IMR-90 (cell line): ENCODE measurements around the gene SLCO3A1. TPM values are rescaled to one million over a fixed set of nuclear protein-coding genes. Genes with fewer than 3 reads are reported as not detected.

ENCODE experiments used
- ATAC-seq: fragments of 200-7000 bp; cut with Tn5 transposase; 2 replicates; pipeline ENCODE4 v1.9.1; 2020; ENCODE audit warnings: low read depth, mild to moderate bottlenecking, moderate library complexity
- BruUV-seq: library from RNA; stranded (reverse); fragments of 400-500 nt; replicated peaks from 2 replicates; lab custom pipeline; 2021; lab: Mats Ljungman, UMichigan
- CTCF ChIA-PET: fragments of 300-600 bp; formaldehyde crosslinking; extraction: SDS; loops from one replicate; lab custom pipeline; 2021; ENCODE audit warnings: antibody characterized with exemption; lab: Yijun Ruan, JAX
- POLR2A ChIA-PET: fragments of 300-600 bp; sonication (Branson Sonifier 250); formaldehyde crosslinking; loops from one replicate; lab custom pipeline; 2022; ENCODE audit warnings: antibody characterized with exemption; ENCODE audit not compliant: unreplicated experiment; lab: Charles Lee
- DNase-seq: peaks from one replicate; pipeline ENCODE4 v3.0.0; 2013
- H2AFZ ChIP-seq: replicated peaks from 2 replicates; pipeline ENCODE3; 2013; ENCODE audit warnings: low read length, mild to moderate bottlenecking; ENCODE audit not compliant: poor library complexity
- H2AK5ac ChIP-seq: 2 replicates; pipeline ENCODE4 v1.6.1; 2013; ENCODE audit warnings: low read depth, low read length, inconsistent platforms
- H2AK9ac ChIP-seq: replicated peaks from 2 replicates; pipeline ENCODE3; 2013; ENCODE audit warnings: mild to moderate bottlenecking, low read depth, low read length, moderate library complexity; ENCODE audit not compliant: poor library complexity
- H2BK120ac ChIP-seq: 2 replicates; pipeline ENCODE4 v1.6.1; 2013; ENCODE audit warnings: low read depth, low read length, inconsistent platforms
- H2BK15ac ChIP-seq: 3 replicates; pipeline ENCODE4 v1.6.1; 2013; ENCODE audit warnings: low read depth, low read length, inconsistent platforms
- H2BK20ac ChIP-seq: 2 replicates; pipeline ENCODE4 v1.6.1; 2013; ENCODE audit warnings: low read depth, mild to moderate bottlenecking, inconsistent platforms, low read length, moderate library complexity
- H2BK5ac ChIP-seq: 2 replicates; pipeline ENCODE4 v1.6.1; 2013; ENCODE audit warnings: mild to moderate bottlenecking, low read depth, low read length, inconsistent platforms; ENCODE audit not compliant: poor library complexity, severe bottlenecking
- H3K14ac ChIP-seq: replicated peaks from 2 replicates; pipeline ENCODE4 v1.6.1; 2013; ENCODE audit warnings: low read depth, low read length, inconsistent platforms
- H3K18ac ChIP-seq: 2 replicates; pipeline ENCODE4 v1.6.1; 2013; ENCODE audit warnings: low read depth, low read length, control low read depth
- H3K23ac ChIP-seq: 2 replicates; pipeline ENCODE4 v1.6.1; 2013; ENCODE audit warnings: low read depth, low read length, inconsistent platforms
- H3K27ac ChIP-seq: 2 replicates; pipeline ENCODE4 v1.5.1; 2013; ENCODE audit warnings: mild to moderate bottlenecking, control low read depth, low read length; ENCODE audit not compliant: insufficient read depth
- H3K27me3 ChIP-seq: 2 replicates; pipeline ENCODE4 v1.6.1; 2013; ENCODE audit warnings: low read length; ENCODE audit not compliant: control insufficient read depth, insufficient read depth
- H3K36me3 ChIP-seq: 2 replicates; pipeline ENCODE4 v1.6.1; 2013; ENCODE audit warnings: low read length, mixed read lengths; ENCODE audit not compliant: control insufficient read depth, insufficient read depth
- H3K4ac ChIP-seq: 2 replicates; pipeline ENCODE4 v1.6.1; 2013; ENCODE audit warnings: low read depth, low read length, inconsistent platforms
- H3K4me1 ChIP-seq: 2 replicates; pipeline ENCODE4 v1.6.1; 2013; ENCODE audit warnings: low read length, mixed read lengths; ENCODE audit not compliant: control insufficient read depth, insufficient read depth
- H3K4me2 ChIP-seq: 2 replicates; pipeline ENCODE4 v1.6.1; 2013; ENCODE audit warnings: low read depth, mild to moderate bottlenecking, control low read depth, low read length, moderate library complexity
- H3K4me3 ChIP-seq: 2 replicates; pipeline ENCODE4 v1.5.1; 2013; ENCODE audit warnings: low read depth, mild to moderate bottlenecking, control low read depth, low read length, moderate library complexity; ENCODE audit not compliant: insufficient read depth
- H3K56ac ChIP-seq: 2 replicates; pipeline ENCODE4 v1.6.1; 2013; ENCODE audit warnings: low read length, inconsistent platforms; ENCODE audit not compliant: insufficient read depth; ENCODE audit errors: extremely low read depth
- H3K79me1 ChIP-seq, 2 experiments: 2 replicates each; pipeline ENCODE4 v1.6.1; 2013; ENCODE audit warnings: low read length in 2 of 2, inconsistent platforms in 1 of 2, low read depth in 1 of 2
- H3K9ac ChIP-seq: 2 replicates; pipeline ENCODE4 v1.6.1; 2013; ENCODE audit warnings: low read depth, low read length, control low read depth
- H3K9me1 ChIP-seq: 2 replicates; pipeline ENCODE4 v1.6.1; 2013; ENCODE audit warnings: low read length, inconsistent platforms; ENCODE audit not compliant: insufficient read depth
- H3K9me3 ChIP-seq: 2 replicates; pipeline ENCODE4 v1.6.1; 2013; ENCODE audit warnings: low read length; ENCODE audit not compliant: control insufficient read depth, insufficient read depth
- H4K20me1 ChIP-seq: 2 replicates; pipeline ENCODE4 v1.6.1; 2013; ENCODE audit warnings: low read length, inconsistent platforms; ENCODE audit not compliant: insufficient read depth
- H4K5ac ChIP-seq: 2 replicates; pipeline ENCODE4 v1.6.1; 2013; ENCODE audit warnings: mild to moderate bottlenecking, low read depth, low read length, control low read depth
- H4K8ac ChIP-seq, 2 experiments: 2 replicates each; pipeline ENCODE4 v1.6.1; 2013; ENCODE audit warnings: low read depth in 2 of 2, low read length in 2 of 2, control low read depth in 1 of 2, inconsistent platforms in 1 of 2
- H4K91ac ChIP-seq: 2 replicates; pipeline ENCODE4 v1.6.1; 2013; ENCODE audit warnings: low read depth, low read length, inconsistent platforms; ENCODE audit not compliant: insufficient read depth
- CEBPB ChIP-seq: IDR thresholded peaks from 2 replicates; pipeline ENCODE4 v1.6.1; 2012; ENCODE audit warnings: low read depth, low read length, improper control_type of control experiment
- FOS ChIP-seq: fragments of 150-350 bp; IDR thresholded peaks from 2 replicates; pipeline ENCODE4 v1.6.1; 2016; ENCODE audit warnings: low read depth, low read length
- MAFK ChIP-seq: IDR thresholded peaks from 2 replicates; pipeline ENCODE4 v1.6.1; 2012; ENCODE audit warnings: low read depth, low read length, improper control_type of control experiment
- MAZ ChIP-seq: IDR thresholded peaks from 2 replicates; pipeline ENCODE4 v1.6.1; 2012; ENCODE audit warnings: low read depth, mild to moderate bottlenecking, low read length, improper control_type of control experiment, moderate library complexity, borderline replicate concordance
- MXI1 ChIP-seq: IDR thresholded peaks from 2 replicates; pipeline ENCODE4 v1.6.1; 2012; ENCODE audit warnings: low read depth, mild to moderate bottlenecking, low read length, moderate library complexity, borderline replicate concordance
- NFE2L2 ChIP-seq: fragments of 150-350 bp; IDR thresholded peaks from 2 replicates; pipeline ENCODE4 v1.6.1; 2016; ENCODE audit warnings: low read depth, mild to moderate bottlenecking, low read length
- POLR2A ChIP-seq: IDR thresholded peaks from 2 replicates; pipeline ENCODE4 v1.6.1; 2012; ENCODE audit warnings: mild to moderate bottlenecking, low read depth, low read length
- SMC3 ChIP-seq: fragments of 150-350 bp; IDR thresholded peaks from 2 replicates; pipeline ENCODE4 v1.6.1; 2016; ENCODE audit warnings: low read depth, mild to moderate bottlenecking, antibody characterized with exemption, low read length, moderate library complexity
- WGBS, 2 experiments: methylation state at CpG; one replicate each; pipeline versions ENCODE4 v1.1.5 to v1.1.7; 2013; ENCODE audit warnings: missing lambda C conversion rate in 2 of 2; ENCODE audit not compliant: insufficient read length in 1 of 2; ENCODE audit errors: extremely low coverage in 2 of 2; 5-methylcytosine and 5-hydroxymethylcytosine counted together
- dilution Hi-C: fragments of 300-500 bp; cut with HindIII; formaldehyde crosslinking; loops from one replicate; pipeline ENCODE4 v1.14.3; 2018; ENCODE audit warnings: low sequenced_read_pairs; ENCODE audit not compliant: unreplicated experiment
- in situ Hi-C: fragments of 300-500 bp; cut with MboI; formaldehyde crosslinking; loops from 3 replicates; pipeline ENCODE4 v1.14.3; 2019; ENCODE audit warnings: low sequenced_read_pairs, inconsistent platforms, mixed read lengths
- intact Hi-C: fragments of 100-400 bp; cut with micrococcal nuclease; formaldehyde crosslinking; loops from 2 replicates; pipeline ENCODE4 v1.10.0; 2022
- polyA plus RNA-seq, 3 experiments: library from polyadenylated mRNA; depleted of rRNA; stranded (reverse); fragments of >200 nt; gene quantifications; 2 replicates each; pipeline ENCODE4 v1.2.3, GENCODE V29; 2012; ENCODE audit warnings: low replicate concordance in 1 of 3
- total RNA-seq: library from RNA; depleted of rRNA; stranded (reverse); fragments of >200 nt; gene quantifications from 2 replicates; pipeline ENCODE4 v1.2.3, GENCODE V29; 2012

SLCO3A1 gene
- total and polyA plus RNA-seq, 2 of the 4 experiments (the other 2 are of a cell fraction): 4.7 to 8.1 TPM

- H4K8ac ChIP-seq: no peak overlapping the region
- no peak overlapping the region for H3K9ac ChIP-seq
- H3K18ac ChIP-seq: no peak overlapping the region
- no peak overlapping the region for H2BK15ac ChIP-seq
- H4K20me1 ChIP-seq: no peaks in the 10 kb centered on the region
- H3K9me3 ChIP-seq: no peaks in the 10 kb centered on the region
- dilution Hi-C loops (no loop called here), intact Hi-C loops (no loop called here), in situ Hi-C loops (no loop called here)
- no peak overlapping the region for H2BK20ac ChIP-seq
- H2BK120ac ChIP-seq: no peak overlapping the region
- H2AK9ac ChIP-seq: no peak overlapping the region
- no peak overlapping the region for H2AFZ ChIP-seq
- H3K27me3 ChIP-seq: no peaks in the 10 kb centered on the region
- POLR2A ChIA-PET: no interaction called here
- no peak overlapping the region for H3K56ac ChIP-seq
- TF ChIP-seq MAFK: no peak
- TF ChIP-seq MAZ: no peak
- TF ChIP-seq MXI1: no peak
- TF ChIP-seq CEBPB: no peak
- TF ChIP-seq NFE2L2: no peak
- no peak for TF ChIP-seq POLR2A
- no peak for TF ChIP-seq FOS
- TF ChIP-seq SMC3: no peak
- BruUV-seq: no TSS peak
- CTCF ChIA-PET: interaction anchor here (0.6 kb wide), 1 partner anchor 868 kb away, joined by 6 read pairs; no protein-coding TSS in a partner anchor
- H3K14ac ChIP-seq: no peak overlapping the region
- no peak overlapping the region for H3K4ac ChIP-seq
- DNase-seq (no peak), ATAC-seq (no peak)
- WGBS, 2 experiments: no CpG with 5 or more reads among the region's 12 CpGs
- H2BK5ac ChIP-seq: no peak overlapping the region
- H3K27ac ChIP-seq: no peak overlapping the region
- H3K36me3 ChIP-seq: no peaks in the 10 kb centered on the region
- H4K5ac ChIP-seq: no peak overlapping the region
- no peak overlapping the region for H2AK5ac ChIP-seq
- no peaks in the 10 kb centered on the region for H3K79me1 ChIP-seq
- no peak overlapping the region for H3K4me3 ChIP-seq
- H3K9me1 ChIP-seq: no peaks in the 10 kb centered on the region; the same call in 1 of the 2 replicates
- no peaks in the 10 kb centered on the region for H3K4me1 ChIP-seq
- H3K23ac ChIP-seq: no peak overlapping the region
- H3K4me2 ChIP-seq: no peak overlapping the region
- H4K91ac ChIP-seq: no peak overlapping the region
Measured at GRCh38 chr15:91921843-91922198, 68.3 kb downstream of the SLCO3A1 start.
